GM12878 (cell line): ENCODE measurements around the gene TBC1D19. TPM values are rescaled to one million over a fixed set of nuclear protein-coding genes. Genes with fewer than 3 reads are reported as not detected.

Experiments used
- ATAC-seq: fragments of 200-7000 bp; cut with Tn5 transposase; 3 replicates; pipeline ENCODE4 v1.9.1; 2020; ENCODE audit warnings: mild to moderate bottlenecking, moderate library complexity
- BruUV-seq: library from RNA; stranded (reverse); fragments of 400-500 nt; replicated peaks from 2 replicates; lab custom pipeline; 2021; lab: Mats Ljungman, UMichigan
- CTCF ChIA-PET: fragments of 300-600 bp; sonication (Branson Sonifier 250); formaldehyde crosslinking; extraction: SDS; loops from one replicate; lab custom pipeline; 2021; ENCODE audit warnings: inconsistent platforms; lab: Yijun Ruan, JAX
- POLR2A ChIA-PET: fragments of 350-600 bp; formaldehyde crosslinking; extraction: SDS; loops from one replicate; lab custom pipeline; 2021; ENCODE audit warnings: inconsistent platforms; lab: Charles Lee
- RAD21 ChIA-PET: fragments of 300-600 bp; sonication (Branson Sonifier 250); formaldehyde crosslinking; loops from one replicate; lab custom pipeline; 2023; ENCODE audit warnings: antibody characterized with exemption; ENCODE audit not compliant: unreplicated experiment; lab: Charles Lee
- SMC1A ChIA-PET: fragments of 300-600 bp; sonication (Branson Sonifier 250); formaldehyde crosslinking; loops from one replicate; lab custom pipeline; 2023; ENCODE audit not compliant: unreplicated experiment, uncharacterized antibody; lab: Charles Lee
- DNase-seq: peaks from one replicate; pipeline ENCODE4 v3.0.0-alpha.2; 2011; ENCODE audit warnings: low read depth, low spot score
- FAIRE-seq: peaks from 3 replicates; lab custom pipeline; 2011; peaks lifted over from hg19 to GRCh38; lab: Jason Lieb, UNC
- H2AFZ ChIP-seq: 2 replicates; pipeline ENCODE4 v1.6.0; 2011; ENCODE audit warnings: low read depth, low read length, control low read depth; ENCODE audit not compliant: control insufficient read depth
- H3K27ac ChIP-seq: 2 replicates; pipeline ENCODE4 v1.5.1; 2011; ENCODE audit warnings: control low read depth; ENCODE audit not compliant: control insufficient read depth, insufficient read depth
- H3K27me3 ChIP-seq, 2 experiments: replicated peaks in 1 of 2; 2 replicates each; pipeline versions ENCODE4 v1.6.0 to v1.6.1; 2011; ENCODE audit warnings: low read length in 1 of 2; ENCODE audit not compliant: control insufficient read depth in 2 of 2, insufficient read depth in 2 of 2
- H3K36me3 ChIP-seq, 2 experiments: 2 replicates each; pipeline ENCODE4 v1.5.1; 2011; ENCODE audit warnings: low read length in 1 of 2; ENCODE audit not compliant: control insufficient read depth in 2 of 2, insufficient read depth in 2 of 2
- H3K4me1 ChIP-seq: 2 replicates; pipeline ENCODE4 v1.6.1; 2011; ENCODE audit warnings: mild to moderate bottlenecking, low read length, moderate library complexity, mixed read lengths; ENCODE audit not compliant: control insufficient read depth, insufficient read depth
- H3K4me2 ChIP-seq: 2 replicates; pipeline ENCODE4 v1.6.0; 2011; ENCODE audit warnings: control low read depth; ENCODE audit not compliant: control insufficient read depth, insufficient read depth
- H3K4me3 ChIP-seq: fragments of 200-600 bp; sonication (generic); 2 replicates; pipeline ENCODE4 v1.5.1; 2016
- H3K79me2 ChIP-seq: 2 replicates; pipeline ENCODE4 v1.6.0; 2011; ENCODE audit warnings: low read length; ENCODE audit not compliant: control insufficient read depth, insufficient read depth
- H3K9ac ChIP-seq: 2 replicates; pipeline ENCODE4 v1.8.0; 2011; ENCODE audit warnings: low read length, control low read depth, mixed read lengths; ENCODE audit not compliant: control insufficient read depth, insufficient read depth
- H3K9me3 ChIP-seq: replicated peaks from 3 replicates; pipeline ENCODE4 v1.5.1; 2011; ENCODE audit warnings: mild to moderate bottlenecking, low read length; ENCODE audit not compliant: control insufficient read depth, insufficient read depth
- H4K20me1 ChIP-seq: 2 replicates; pipeline ENCODE4 v1.6.0; 2011; ENCODE audit not compliant: control insufficient read depth, insufficient read depth
- BACH1 ChIP-seq: fragments of 450-650 bp; IDR thresholded peaks from 2 replicates; pipeline ENCODE4 v1.6.1; 2017; ENCODE audit warnings: mild to moderate bottlenecking, borderline replicate concordance
- FOS ChIP-seq: IDR thresholded peaks from 3 replicates; pipeline ENCODE4 v1.6.1; 2011; ENCODE audit warnings: borderline replicate concordance; ENCODE audit not compliant: insufficient read length; ENCODE audit errors: extremely low read depth
- KAT2A ChIP-seq: conservative IDR thresholded peaks from 2 replicates; pipeline ENCODE4 v1.6.1; 2011; ENCODE audit warnings: low read depth, low read length; ENCODE audit not compliant: control insufficient read depth
- MTA3 ChIP-seq: IDR thresholded peaks from 2 replicates; pipeline ENCODE4 v1.6.1; 2012; ENCODE audit warnings: low read length, inconsistent platforms, borderline replicate concordance
- NFXL1 ChIP-seq: fragments of 450-650 bp; IDR thresholded peaks from 2 replicates; pipeline ENCODE4 v1.6.1; 2017; ENCODE audit warnings: antibody characterized with exemption, mild to moderate bottlenecking, borderline replicate concordance
- NR2C1 ChIP-seq: fragments of 450-650 bp; IDR thresholded peaks from 2 replicates; pipeline ENCODE4 v1.6.1; 2017; ENCODE audit warnings: antibody characterized with exemption, mild to moderate bottlenecking, moderate library complexity
- PAX8 ChIP-seq: fragments of 450-650 bp; IDR thresholded peaks from 2 replicates; pipeline ENCODE4 v1.6.1; 2017; ENCODE audit warnings: mild to moderate bottlenecking, moderate library complexity
- PBX3 ChIP-seq: IDR thresholded peaks from 2 replicates; pipeline ENCODE4 v1.6.1; 2011; ENCODE audit warnings: mild to moderate bottlenecking, low read depth, low read length, moderate library complexity; ENCODE audit not compliant: insufficient replicate concordance
- PKNOX1 ChIP-seq: fragments of 450-650 bp; IDR thresholded peaks from 2 replicates; pipeline ENCODE4 v1.6.1; 2016; ENCODE audit warnings: mild to moderate bottlenecking
- STAT1 ChIP-seq: fragments of 450-650 bp; conservative IDR thresholded peaks from 2 replicates; pipeline ENCODE4 v1.6.1; 2014; ENCODE audit warnings: antibody characterized with exemption, mild to moderate bottlenecking
- TCF3 ChIP-seq: IDR thresholded peaks from 2 replicates; pipeline ENCODE4 v1.6.1; 2012; ENCODE audit warnings: low read depth, mild to moderate bottlenecking, low read length, borderline replicate concordance; ENCODE audit not compliant: insufficient read depth
- WGBS: methylation state at CpG from one replicate; pipeline ENCODE4 v1.1.6; 2016; ENCODE audit warnings: low lambda C conversion rate; ENCODE audit not compliant: insufficient replicate concordance, insufficient coverage; ENCODE audit errors: missing lambda C conversion rate; 5-methylcytosine and 5-hydroxymethylcytosine counted together
- in situ Hi-C: fragments of 300-500 bp; cut with MboI; formaldehyde crosslinking; loops from 9 replicates; pipeline ENCODE4 v1.14.3; 2018; ENCODE audit warnings: mixed read lengths
- intact Hi-C: fragments of 100-400 bp; cut with micrococcal nuclease; formaldehyde crosslinking; loops from one replicate; pipeline ENCODE4 v1.14.2; 2022; ENCODE audit not compliant: unreplicated experiment
- polyA plus RNA-seq, 11 experiments: library from polyadenylated mRNA; depleted of rRNA in 4 of 11; unstranded in 6 of 11; stranded (reverse) in 5 of 11; fragments of >200 nt; fragmentation: Nextera tagmentation in 4 of 11; fragmentation: Illumina TruSeq in 1 of 11; extraction: Ambion mirVana in 4 of 11; extraction: Trizol in 1 of 11; gene quantifications; 1 replicate in 1 of 11; 2 replicates in 10 of 11; pipeline versions ENCODE4 v1.2.1 to v1.2.3, GENCODE V29; 2011 to 2016; ENCODE audit warnings: inconsistent platforms in 2 of 11, missing spikeins in 2 of 11, low read depth in 1 of 11
- total RNA-seq, 4 experiments: library from RNA; depleted of rRNA in 3 of 4; stranded (reverse); fragments of >200 nt in 3 of 4; fragmentation: Illumina TruSeq in 1 of 4; extraction: Trizol in 1 of 4; gene quantifications; 2 replicates each; pipeline versions ENCODE4 v1.2.1 to v1.2.3, GENCODE V29; 2013 to 2021

Gene TBC1D19
- total and polyA plus RNA-seq, 10 of the 15 experiments (the other 5 are each of a cell fraction or from before 2014, with no cell fraction given): 0.29 to 3.9 (median 2.1) TPM

- 96% methylated on average over 2 of the region's 2 CpGs for WGBS
- CTCF ChIA-PET: interaction anchor here (0.6 to 1.2 kb wide), 3 partner anchors 8 to 227 kb away, joined by 3 to 4 read pairs (median 4); no protein-coding TSS in a partner anchor
- H3K4me2 ChIP-seq: no peak overlapping the region
Measured at GRCh38 chr4:26779674-26780073, 195.8 kb downstream of the TBC1D19 start.

More at GRCh38 chr4:26779674-26780073, 195.8 kb downstream of the TBC1D19 start:
- no peak for FAIRE-seq
- intact Hi-C loops: no loop called here
- Histone ChIP-seq H3K36me3 (no peaks in the 10 kb centered on the region), H3K9ac (no peak overlapping the region), H3K9me3 (no peaks in the 10 kb centered on the region), H3K27me3 (no peaks in the 10 kb centered on the region), H2AFZ (no peak overlapping the region), H3K27ac (no peak overlapping the region), H3K79me2 (no peaks in the 10 kb centered on the region), H3K4me3 (no peak overlapping the region), H3K4me1 (no peaks in the 10 kb centered on the region), H4K20me1 (no peaks in the 10 kb centered on the region)
- no TSS peak for BruUV-seq
- ATAC-seq: no peak
- DNase-seq: no peak
- RAD21 ChIA-PET: no interaction called here
- SMC1A ChIA-PET: interaction anchor here (1.0 kb wide), 1 partner anchor 50 kb away, joined by 3 read pairs; no protein-coding TSS in a partner anchor
- POLR2A ChIA-PET: no interaction called here
- TF ChIP-seq PKNOX1 (no peak), PBX3 (no peak), KAT2A (no peak), FOS (no peak), PAX8 (no peak), TCF3 (no peak), MTA3 (no peak), NR2C1 (no peak), STAT1 (no peak), NFXL1 (no peak), BACH1 (no peak)
- in situ Hi-C loops: no loop called here
